ENCODE measurements around the gene SLC24A4. TPM values are rescaled to one million over a fixed set of nuclear protein-coding genes. Genes with fewer than 3 reads are reported as not detected.

The SLC24A4 gene
- total RNA-seq, 4 donors from 2014 or later: 0.75 to 1.9 (median 1.4) TPM

GRCh38 chr14:92493492-92493891, 170.5 kb downstream of the SLC24A4 start:
- no peak for TF ChIP-seq CTCF (IDR thresholded peaks at IDR 0.05; ENCODE audit: low read depth)

GRCh38 chr14:92494512-92494911, 171.5 kb downstream of the SLC24A4 start:
- no peak for TF ChIP-seq CTCF (IDR thresholded peaks at IDR 0.05; ENCODE audit: low read depth)

GRCh38 chr14:92495027-92495426, 172.1 kb downstream of the SLC24A4 start:
- no peak for TF ChIP-seq CTCF (IDR thresholded peaks at IDR 0.05; ENCODE audit: low read depth)

GRCh38 chr14:92496191-92496857, 173.4 kb downstream of the SLC24A4 start:
- no peak for TF ChIP-seq CTCF (IDR thresholded peaks at IDR 0.05; ENCODE audit: low read depth)

GRCh38 chr14:92497391-92497790, 174.4 kb downstream of the SLC24A4 start:
- no peak for TF ChIP-seq CTCF (IDR thresholded peaks at IDR 0.05; ENCODE audit: low read depth)

- no peak for TF ChIP-seq CTCF (IDR thresholded peaks at IDR 0.05; ENCODE audit: low read depth)
Measured at GRCh38 chr14:92499234-92499633, 176.3 kb downstream of the SLC24A4 start.

- TF ChIP-seq CTCF (IDR thresholded peaks at IDR 0.05; ENCODE audit: low read depth): no peak
Measured at GRCh38 chr14:92500491-92500941, 177.6 kb downstream of the SLC24A4 start.
